T1000 (cell line): ENCODE data around the gene SEPTIN11.
A peak's percentile ranks its signal among the peaks of the same experiment; 100 is the strongest.

Source experiments
- DNase-seq: peaks from one replicate; lab custom pipeline; 2025; ENCODE audit warnings: mixed read lengths; lab: John Stamatoyannopoulos, UW

SEPTIN11 gene

GRCh38 chr4:76949276-76950051, at the start of gene SEPTIN11:
SEPTIN11 (plus strand) TSS chr4:76949752; CDS start chr4:76949904, 152 bp downstream.
- DNase-seq = peak; percentile 79

DNA sequence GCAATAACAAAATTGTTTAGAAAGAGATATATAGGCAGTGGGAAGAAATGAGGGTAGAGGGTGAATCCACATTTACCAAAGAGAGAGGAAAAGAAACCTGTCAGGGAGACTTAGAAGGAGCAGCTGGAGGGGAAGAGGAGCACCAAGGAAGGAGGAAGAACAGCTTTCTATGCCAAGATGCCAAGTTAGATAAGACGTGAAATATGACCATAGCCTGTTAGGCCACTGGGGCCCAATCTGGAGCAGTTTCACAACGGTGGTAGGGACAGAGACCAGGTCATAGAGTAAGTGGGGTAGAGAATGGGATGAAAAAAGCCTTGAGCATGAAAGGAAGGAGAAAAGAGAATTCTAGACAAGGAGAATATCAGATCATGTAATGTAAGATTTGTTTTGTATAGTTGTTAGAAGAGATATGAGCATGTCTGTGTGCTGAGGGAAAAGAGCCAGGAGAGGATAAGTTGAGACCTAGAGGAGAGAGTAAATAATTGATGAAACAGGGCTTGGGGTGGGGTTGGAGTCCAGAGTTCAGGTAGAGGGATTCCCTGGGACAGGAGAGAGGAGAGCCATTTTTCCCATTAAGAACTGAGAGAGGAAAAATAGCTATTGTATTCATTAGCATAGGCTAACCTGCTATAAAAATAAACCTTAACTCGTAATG, 47.2 kb upstream of the SEPTIN11 start:
- DNase-seq = no peak

GRCh38 chr4:76904646-76905190, 44.8 kb upstream of the SEPTIN11 start:
- no peak for DNase-seq

GRCh38 chr4:76905521-76905920, 44.0 kb upstream of the SEPTIN11 start:
- DNase-seq = no peak

DNA sequence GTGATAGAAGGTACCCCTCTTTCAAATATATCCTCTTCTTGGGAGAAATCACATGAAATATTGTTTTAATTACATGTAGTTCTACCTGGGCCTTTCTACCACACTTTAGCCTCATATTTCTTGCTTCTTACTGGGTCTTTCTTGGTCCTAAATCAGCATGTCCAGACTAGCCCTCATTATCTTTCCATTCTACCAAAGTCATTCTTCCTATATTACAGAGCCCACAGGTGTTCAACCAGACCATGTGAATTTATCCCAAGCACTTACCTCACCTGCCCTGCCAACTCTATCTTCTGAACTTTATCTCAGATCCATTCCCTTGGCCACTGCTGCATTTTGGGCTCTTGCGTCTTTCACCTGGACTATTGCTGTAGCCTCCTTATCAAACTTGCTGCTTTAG, 39.8 kb upstream of the SEPTIN11 start:
- no peak for DNase-seq

DNA sequence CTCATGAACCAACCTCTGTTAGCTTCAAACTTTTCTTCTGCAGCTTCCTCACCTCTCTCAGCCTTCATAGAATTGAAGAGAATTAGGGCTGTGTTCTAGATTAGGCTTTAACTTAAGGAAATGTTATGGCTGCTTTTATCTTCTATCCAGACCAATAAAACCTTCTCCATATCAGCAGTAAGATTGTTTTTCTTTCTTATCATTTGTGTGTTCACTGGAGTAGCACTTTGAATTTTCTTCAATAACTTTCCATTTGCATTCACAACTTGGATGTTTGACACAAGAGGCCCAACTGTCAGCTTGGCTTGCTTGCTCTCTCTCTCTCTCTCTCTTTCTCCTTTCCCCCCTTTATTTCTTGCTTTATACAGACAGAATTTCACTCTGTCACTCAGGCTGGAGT, 28.8 kb upstream of the SEPTIN11 start:
- DNase-seq = no peak

- DNase-seq = no peak
Measured at GRCh38 chr4:76923619-76924357, 25.8 kb upstream of the SEPTIN11 start.

DNA sequence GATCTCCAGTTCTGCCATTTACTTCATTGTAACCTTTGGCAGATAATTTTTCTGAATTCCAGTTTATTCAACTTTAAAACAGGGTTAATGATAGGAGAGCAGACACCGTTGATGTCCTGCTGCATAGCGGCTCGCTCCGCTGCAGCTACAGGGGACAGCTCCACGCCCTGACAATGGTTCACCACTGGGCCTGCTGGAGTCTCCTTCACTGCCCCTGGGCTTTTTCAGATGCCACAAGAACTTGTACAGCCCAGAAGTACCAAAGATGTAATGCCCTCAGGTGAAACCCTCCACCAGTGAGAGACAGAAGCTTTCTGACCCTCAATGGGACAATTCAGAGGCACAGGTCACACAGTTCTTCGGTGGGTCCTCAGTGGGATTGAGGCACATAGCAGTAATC, 22.7 kb upstream of the SEPTIN11 start:
- DNase-seq = no peak

GRCh38 chr4:76930685-76931084, 18.9 kb upstream of the SEPTIN11 start:
- DNase-seq = no peak

DNA sequence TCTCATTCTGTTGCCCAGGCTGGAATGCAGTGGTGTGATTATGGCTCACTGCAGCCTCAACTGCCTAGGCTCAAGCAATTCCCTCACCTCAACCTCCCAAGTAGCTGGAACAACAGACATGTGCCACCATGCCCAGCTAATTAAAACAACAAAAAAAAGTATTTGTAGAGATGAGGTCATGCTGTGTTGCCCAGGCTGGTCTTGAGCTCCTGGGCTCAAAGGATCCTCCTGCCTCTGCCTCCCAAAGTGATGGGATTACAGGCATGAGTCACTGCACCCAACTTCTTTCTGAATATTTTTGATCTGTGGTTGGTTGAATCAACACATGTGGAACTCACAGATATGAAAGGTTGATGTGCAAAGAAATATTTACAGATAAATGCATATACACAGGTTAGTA, 18.5 kb upstream of the SEPTIN11 start:
- DNase-seq = peak; percentile 3

GRCh38 chr4:76931576-76932276, 17.8 kb upstream of the SEPTIN11 start:
- DNase-seq = no peak

GRCh38 chr4:76939184-76939583, 10.4 kb upstream of the SEPTIN11 start:
- DNase-seq = no peak

DNA sequence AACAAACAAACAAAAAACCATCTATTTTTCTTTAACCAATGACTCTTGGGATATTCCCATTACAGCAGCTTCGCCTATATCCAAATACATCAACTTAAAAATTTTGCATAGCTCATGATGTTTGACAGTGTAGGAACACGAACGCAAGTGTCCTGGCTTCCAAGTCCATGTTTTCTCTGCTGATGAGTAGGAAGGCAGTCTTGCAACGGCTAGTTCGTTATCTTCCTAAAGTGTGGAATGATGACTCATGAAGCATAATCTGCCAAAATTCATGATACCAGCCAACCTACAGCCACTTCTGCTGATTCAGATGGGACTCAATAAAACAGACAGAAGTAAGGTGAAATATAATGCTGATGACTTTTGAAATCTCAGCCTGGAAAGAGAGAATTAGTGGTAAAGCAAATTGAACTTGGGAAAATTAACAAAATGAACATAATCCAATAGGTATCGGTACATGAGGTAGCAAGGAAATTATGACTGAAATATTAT, 6.4 kb upstream of the SEPTIN11 start:
- DNase-seq = no peak

GRCh38 chr4:76943790-76944189, 5.8 kb upstream of the SEPTIN11 start:
- DNase-seq = no peak

GRCh38 chr4:76947369-76947768, 2.2 kb upstream of the SEPTIN11 start:
- no peak for DNase-seq

GRCh38 chr4:76948443-76949275, 893 bp upstream of the SEPTIN11 start:
- peak; percentile 14 for DNase-seq

GRCh38 chr4:76950052-76950955, 752 bp downstream of the SEPTIN11 start:
- peak; percentile 16 for DNase-seq

DNA sequence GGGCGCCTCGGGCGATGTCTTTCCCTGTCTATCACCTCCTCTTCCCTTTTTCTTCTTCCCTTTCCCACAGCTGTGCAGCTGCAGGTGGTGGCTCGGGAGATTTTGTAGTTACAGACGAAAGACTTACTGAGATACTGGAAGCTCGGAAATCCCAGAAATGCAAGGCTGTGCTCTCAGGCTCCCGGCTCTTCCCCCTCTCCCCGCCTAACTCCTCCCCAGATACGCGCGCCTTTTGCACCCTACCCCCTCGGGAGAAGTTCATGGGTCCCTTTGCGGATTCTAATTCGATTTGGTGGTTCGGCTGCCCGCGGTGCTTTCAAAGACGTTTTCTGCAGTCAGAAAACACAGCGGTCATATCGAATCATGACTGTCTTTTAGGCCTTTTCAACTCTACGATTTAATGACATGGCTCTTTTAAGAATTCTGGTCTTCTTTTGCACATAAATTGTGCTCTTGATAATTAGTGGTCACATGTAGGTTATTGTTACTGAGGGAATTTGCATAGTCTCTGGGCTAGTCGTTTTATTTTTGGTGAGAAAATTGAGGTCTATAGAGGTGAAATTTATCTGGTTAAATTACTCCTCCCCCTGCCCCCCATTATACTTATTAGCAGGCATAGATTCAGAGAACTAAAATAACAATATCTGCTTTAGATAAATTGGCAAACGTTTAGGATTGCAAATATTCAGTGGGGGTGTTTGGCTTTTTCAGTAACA, 1.6 kb downstream of the SEPTIN11 start:
- no peak for DNase-seq

DNA sequence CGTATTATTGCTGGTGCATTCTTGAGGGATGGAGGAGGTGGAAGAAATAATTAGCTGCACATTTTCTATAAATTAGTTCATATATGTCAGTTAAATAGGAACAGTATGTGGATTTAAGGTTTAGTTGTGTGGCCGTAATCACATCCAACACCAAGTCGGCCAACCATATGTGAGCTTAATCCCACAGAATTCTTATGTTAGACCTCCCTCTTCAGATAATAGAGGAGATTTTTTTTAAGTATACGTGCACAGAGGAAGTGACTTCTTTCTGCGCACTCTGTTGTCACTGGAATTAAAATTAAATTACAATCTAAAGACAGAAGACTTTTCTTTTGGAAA, 2.1 kb downstream of the SEPTIN11 start:
- no peak for DNase-seq
